MM.1S (cell line): ENCODE data around the gene SPATS1.

Experiments
- DNase-seq: peaks from one replicate; pipeline ENCODE4 v3.0.0-alpha.2; 2015
- H2AFZ ChIP-seq: fragments of 300-600 bp; sonication (generic); 2 replicates; pipeline ENCODE4 v1.6.0; 2016; ENCODE audit warnings: antibody characterized with exemption, low read length
- H3F3A ChIP-seq: fragments of 300-600 bp; sonication (generic); 2 replicates; pipeline ENCODE4 v1.6.1; 2016; ENCODE audit warnings: mild to moderate bottlenecking, antibody characterized with exemption, low read length, moderate library complexity, mixed read lengths; ENCODE audit not compliant: insufficient read depth
- H3K27ac ChIP-seq: fragments of 300-600 bp; sonication (generic); 2 replicates; pipeline ENCODE4 v1.5.1; 2016; ENCODE audit warnings: mild to moderate bottlenecking, low read length
- H3K27me3 ChIP-seq: fragments of 300-600 bp; sonication (generic); replicated peaks from 2 replicates; pipeline ENCODE4 v1.6.0; 2016; ENCODE audit warnings: low read length; ENCODE audit not compliant: insufficient read depth
- H3K36me3 ChIP-seq: fragments of 300-600 bp; sonication (generic); replicated peaks from 2 replicates; pipeline ENCODE4 v1.6.1; 2016; ENCODE audit warnings: mild to moderate bottlenecking, low read length, mixed read lengths; ENCODE audit not compliant: insufficient read depth
- H3K4me1 ChIP-seq: fragments of 300-600 bp; sonication (generic); 2 replicates; pipeline ENCODE4 v1.6.1; 2016; ENCODE audit warnings: low read length, mixed read lengths
- H3K4me2 ChIP-seq: fragments of 300-600 bp; sonication (generic); 2 replicates; pipeline ENCODE4 v1.6.0; 2016; ENCODE audit warnings: low read depth, low read length
- H3K4me3 ChIP-seq: fragments of 300-600 bp; sonication (generic); 2 replicates; pipeline ENCODE4 v1.5.1; 2016; ENCODE audit warnings: low read length, mixed read lengths
- H3K79me2 ChIP-seq: fragments of 300-600 bp; sonication (generic); 2 replicates; pipeline ENCODE4 v1.6.1; 2016; ENCODE audit warnings: mixed run types, low read length, mixed read lengths
- H3K9ac ChIP-seq: fragments of 300-600 bp; sonication (generic); 2 replicates; pipeline ENCODE4 v1.6.1; 2016; ENCODE audit warnings: low read length, mixed read lengths
- H3K9me2 ChIP-seq: fragments of 300-600 bp; sonication (generic); replicated peaks from 2 replicates; pipeline ENCODE4 v1.6.1; 2016; ENCODE audit warnings: mild to moderate bottlenecking, low read length, mixed read lengths; ENCODE audit not compliant: insufficient read depth
- H3K9me3 ChIP-seq: fragments of 300-600 bp; sonication (generic); replicated peaks from 2 replicates; pipeline ENCODE4 v1.6.1; 2016; ENCODE audit warnings: mild to moderate bottlenecking, low read length, mixed read lengths; ENCODE audit not compliant: insufficient read depth
- H4K20me1 ChIP-seq: fragments of 300-600 bp; sonication (generic); 2 replicates; pipeline ENCODE4 v1.6.1; 2016; ENCODE audit warnings: mild to moderate bottlenecking, low read length, moderate library complexity, mixed read lengths; ENCODE audit not compliant: insufficient read depth
- CTCF ChIP-seq: fragments of 300-600 bp; sonication (generic); IDR thresholded peaks from 2 replicates; pipeline ENCODE4 v1.5.1; 2016; ENCODE audit warnings: antibody characterized with exemption, low read length, mixed read lengths
- EZH2 ChIP-seq: fragments of 300-600 bp; sonication (generic); optimal IDR thresholded peaks from 2 replicates; pipeline ENCODE3; 2017; ENCODE audit warnings: low read depth, mild to moderate bottlenecking, antibody characterized with exemption, low read length, mixed read lengths
- EZH2phosphoT487 ChIP-seq: fragments of 300-600 bp; sonication (generic); IDR thresholded peaks from 2 replicates; pipeline ENCODE4 v1.6.1; 2018; ENCODE audit warnings: antibody characterized with exemption, low read length

The SPATS1 gene

GRCh38 chr6:44377971-44378370, 35.5 kb downstream of the SPATS1 start:
- H3K4me2 ChIP-seq, result no peak overlapping the region
- H3K9me3 ChIP-seq, result no peaks in the 10 kb centered on the region
- no peak overlapping the region for H3K27ac ChIP-seq
- H3F3A ChIP-seq, result no peaks in the 10 kb centered on the region
- H3K9me2 ChIP-seq, result no peaks in the 10 kb centered on the region
- H3K79me2 ChIP-seq, result no peaks in the 10 kb centered on the region
- H3K36me3 ChIP-seq, result no peaks in the 10 kb centered on the region
- no peak for DNase-seq
- no peak for TF ChIP-seq EZH2
- no peak for TF ChIP-seq EZH2phosphoT487
- TF ChIP-seq CTCF, result no peak
- H3K4me1 ChIP-seq, result peaks cover 1% of the 10 kb centered on the region
- no peaks in the 10 kb centered on the region for H3K27me3 ChIP-seq
- H3K9ac ChIP-seq, result no peak overlapping the region
- H4K20me1 ChIP-seq, result no peaks in the 10 kb centered on the region
- H2AFZ ChIP-seq, result no peak overlapping the region
- H3K4me3 ChIP-seq, result no peak overlapping the region

DNA sequence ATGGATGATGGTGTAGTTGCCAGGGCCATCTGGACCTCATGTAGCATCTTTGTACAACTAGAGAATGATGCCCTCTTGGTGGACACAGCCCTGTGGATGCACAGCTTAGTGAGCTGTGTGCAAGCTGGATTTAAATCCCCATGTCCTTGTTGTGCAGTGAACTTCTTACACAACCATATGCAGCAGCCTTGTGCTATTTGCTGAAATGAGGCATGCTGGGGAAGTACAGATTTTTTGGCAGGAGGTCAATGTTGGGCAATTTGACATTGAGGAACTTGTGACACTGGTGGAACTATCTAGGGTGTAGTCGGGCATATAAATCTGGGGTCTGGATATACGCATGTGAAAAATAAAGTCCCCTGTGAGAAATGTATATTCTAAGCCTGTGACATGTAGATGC, 39.3 kb downstream of the SPATS1 start:
- H3K9ac ChIP-seq, result no peak overlapping the region
- no peak overlapping the region for H3K27ac ChIP-seq
- H3K36me3 ChIP-seq, result no peaks in the 10 kb centered on the region
- no peaks in the 10 kb centered on the region for H3F3A ChIP-seq
- H2AFZ ChIP-seq, result no peak overlapping the region
- DNase-seq, result no peak
- H3K27me3 ChIP-seq, result no peaks in the 10 kb centered on the region
- H3K79me2 ChIP-seq, result no peaks in the 10 kb centered on the region
- H3K4me2 ChIP-seq, result no peak overlapping the region
- H3K4me3 ChIP-seq, result no peak overlapping the region
- no peaks in the 10 kb centered on the region for H3K9me2 ChIP-seq
- H3K4me1 ChIP-seq, result 0 out of 2 replicates have a peak, but pooled peaks cover 5% of the 10 kb centered on the region
- H4K20me1 ChIP-seq, result no peaks in the 10 kb centered on the region
- no peaks in the 10 kb centered on the region for H3K9me3 ChIP-seq
- TF ChIP-seq EZH2phosphoT487 (no peak), EZH2 (no peak), CTCF (no peak)

DNA sequence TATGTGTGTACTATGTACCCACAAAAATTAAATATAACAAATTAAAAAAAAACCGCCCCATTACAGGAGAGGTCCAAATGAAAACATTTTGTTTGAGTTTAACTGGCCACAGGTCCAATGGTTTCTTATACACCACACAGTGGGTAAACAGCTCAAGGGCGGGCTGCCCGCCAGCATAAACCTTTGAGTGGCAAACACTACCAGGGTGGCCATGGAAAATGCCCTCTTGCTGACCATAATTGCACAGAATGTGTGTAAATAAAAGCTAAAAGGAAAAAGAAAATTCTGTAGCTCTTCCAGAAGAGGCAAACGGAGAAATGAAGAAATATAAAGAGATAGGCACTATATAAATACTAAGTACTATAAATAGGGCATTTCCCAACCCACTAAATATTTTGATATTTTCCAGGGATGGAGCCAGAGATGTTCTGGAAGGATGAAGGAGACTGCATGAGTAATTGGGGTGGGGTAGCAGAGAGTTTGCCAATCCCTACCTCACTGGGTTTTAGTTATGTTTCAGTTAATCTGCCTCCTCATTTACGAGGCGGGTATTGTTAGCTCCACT, 44.0 kb downstream of the SPATS1 start:
- Histone ChIP-seq H3K36me3 (no peaks in the 10 kb centered on the region), H3K9me2 (no peaks in the 10 kb centered on the region), H2AFZ (peak overlapping the region; percentile 99), H3F3A (peaks cover 5% of the 10 kb centered on the region; the same call in 1 of the 2 replicates), H3K9me3 (no peaks in the 10 kb centered on the region), H3K4me1 (peaks cover 22% of the 10 kb centered on the region), H4K20me1 (peaks cover 13% of the 10 kb centered on the region; the same call in 1 of the 2 replicates), H3K4me3 (peak overlapping the region; percentile 93), H3K79me2 (peaks cover 34% of the 10 kb centered on the region), H3K9ac (peak overlapping the region; percentile 96), H3K27ac (no peak overlapping the region; the same call in 1 of the 2 replicates), H3K27me3 (no peaks in the 10 kb centered on the region), H3K4me2 (peak overlapping the region; percentile 98)
- TF ChIP-seq EZH2 (no peak), CTCF (no peak), EZH2phosphoT487 (no peak)
- DNase-seq, result no peak
